Glutamatergic neuron (in vitro differentiated cells): ENCODE data around the gene ELAC2. TPM values are rescaled to one million over a fixed set of nuclear protein-coding genes. Genes with fewer than 3 reads are reported as not detected.

Source experiments
- DNase-seq: peaks from one replicate; pipeline ENCODE4 v3.0.0; 2022
- H3K27ac Mint-ChIP-seq: one replicate; pipeline ENCODE4 v1.8.0; 2020; ENCODE audit warnings: mild to moderate bottlenecking, mixed read lengths, inconsistent platforms; ENCODE audit not compliant: unreplicated experiment
- H3K27me3 Mint-ChIP-seq: one replicate; pipeline ENCODE4 v1.8.0; 2020; ENCODE audit warnings: mild to moderate bottlenecking, moderate library complexity, mixed read lengths, inconsistent platforms; ENCODE audit not compliant: unreplicated experiment
- H3K36me3 Mint-ChIP-seq: one replicate; pipeline ENCODE4 v1.8.0; 2020; ENCODE audit warnings: mild to moderate bottlenecking, mixed read lengths, inconsistent platforms; ENCODE audit not compliant: unreplicated experiment
- H3K4me1 Mint-ChIP-seq: one replicate; pipeline ENCODE4 v1.8.0; 2020; ENCODE audit warnings: mild to moderate bottlenecking, low read depth, mixed read lengths, inconsistent platforms; ENCODE audit not compliant: unreplicated experiment
- H3K4me3 Mint-ChIP-seq: one replicate; pipeline ENCODE4 v1.8.0; 2020; ENCODE audit warnings: mild to moderate bottlenecking, mixed read lengths, inconsistent platforms; ENCODE audit not compliant: unreplicated experiment
- H3K9me3 Mint-ChIP-seq: one replicate; pipeline ENCODE4 v1.8.0; 2020; ENCODE audit warnings: mild to moderate bottlenecking, moderate library complexity, mixed read lengths, inconsistent platforms; ENCODE audit not compliant: unreplicated experiment
- total RNA-seq: library from RNA; stranded (reverse); fragmentation: NEBNext Ultra II Directional; extraction: Animal tissue kit (Norgen Biotek cat#: 25700); gene quantifications from one replicate; pipeline ENCODE4 v1.2.1, GENCODE V29; 2021; ENCODE audit not compliant: unreplicated experiment
- TF ChIP-seq, protein P1 (sequence below): fragments of 200-600 bp; sonication (generic); IDR thresholded peaks from one replicate; pipeline ENCODE4 v1.5.0; 2021; ENCODE audit not compliant: partially characterized antibody, unreplicated experiment

The ELAC2 gene
- total RNA-seq, 1 donor from 2014 or later = 65.7 TPM

DNA sequence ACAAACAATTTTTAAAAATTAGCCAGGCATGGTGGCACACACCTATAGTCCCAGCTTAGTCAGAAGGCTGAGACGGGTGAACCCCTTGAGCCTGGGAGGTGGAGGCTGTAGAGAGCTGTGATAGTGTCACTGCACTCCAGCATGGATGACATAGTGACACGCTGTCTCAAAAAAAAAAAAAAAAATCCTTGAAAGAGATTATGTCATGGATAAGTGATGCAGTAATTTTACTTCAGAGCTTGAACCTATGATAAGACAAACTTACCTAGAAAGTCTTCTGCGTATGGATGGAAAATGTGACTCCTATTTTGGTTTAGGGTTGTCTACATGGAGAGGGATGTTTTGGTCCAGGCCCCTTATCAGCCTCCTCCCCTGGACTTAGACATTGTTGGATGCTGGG, 51.8 kb downstream of the ELAC2 start:
- DNase-seq = no peak
- Mint-ChIP-seq H3K36me3 (peaks cover 4% of the 10 kb centered on the region), H3K27me3 (peaks cover 2% of the 10 kb centered on the region), H3K4me1 (no peaks in the 10 kb centered on the region), H3K9me3 (no peaks in the 10 kb centered on the region), H3K4me3 (no peak overlapping the region), H3K27ac (no peak overlapping the region)
- TF ChIP-seq, protein P1, sequence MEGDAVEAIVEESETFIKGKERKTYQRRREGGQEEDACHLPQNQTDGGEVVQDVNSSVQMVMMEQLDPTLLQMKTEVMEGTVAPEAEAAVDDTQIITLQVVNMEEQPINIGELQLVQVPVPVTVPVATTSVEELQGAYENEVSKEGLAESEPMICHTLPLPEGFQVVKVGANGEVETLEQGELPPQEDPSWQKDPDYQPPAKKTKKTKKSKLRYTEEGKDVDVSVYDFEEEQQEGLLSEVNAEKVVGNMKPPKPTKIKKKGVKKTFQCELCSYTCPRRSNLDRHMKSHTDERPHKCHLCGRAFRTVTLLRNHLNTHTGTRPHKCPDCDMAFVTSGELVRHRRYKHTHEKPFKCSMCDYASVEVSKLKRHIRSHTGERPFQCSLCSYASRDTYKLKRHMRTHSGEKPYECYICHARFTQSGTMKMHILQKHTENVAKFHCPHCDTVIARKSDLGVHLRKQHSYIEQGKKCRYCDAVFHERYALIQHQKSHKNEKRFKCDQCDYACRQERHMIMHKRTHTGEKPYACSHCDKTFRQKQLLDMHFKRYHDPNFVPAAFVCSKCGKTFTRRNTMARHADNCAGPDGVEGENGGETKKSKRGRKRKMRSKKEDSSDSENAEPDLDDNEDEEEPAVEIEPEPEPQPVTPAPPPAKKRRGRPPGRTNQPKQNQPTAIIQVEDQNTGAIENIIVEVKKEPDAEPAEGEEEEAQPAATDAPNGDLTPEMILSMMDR = no peak

DNA sequence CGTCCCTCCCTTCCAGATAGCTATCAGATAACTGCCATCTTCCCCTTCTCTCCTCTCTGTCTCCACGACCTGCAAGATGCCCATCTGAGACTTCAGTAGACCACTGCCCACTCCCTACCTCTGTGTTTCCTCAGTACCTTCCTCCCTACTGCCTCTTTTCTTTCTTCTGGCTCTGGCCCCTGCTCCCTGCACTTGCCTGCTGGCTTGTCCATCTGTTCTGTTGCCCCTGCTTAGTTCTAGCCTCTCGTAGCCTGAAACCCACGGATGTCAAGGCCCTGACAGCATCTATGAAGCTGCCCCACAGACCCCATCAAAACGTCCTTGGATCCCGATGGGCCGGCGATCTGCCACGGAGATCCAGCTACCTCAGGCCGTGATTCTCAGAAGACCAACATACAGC, 53.0 kb downstream of the ELAC2 start:
- peaks cover 2% of the 10 kb centered on the region for H3K27me3 Mint-ChIP-seq
- no peaks in the 10 kb centered on the region for H3K4me1 Mint-ChIP-seq
- TF ChIP-seq, protein P1 = no peak
- H3K27ac Mint-ChIP-seq = no peak overlapping the region
- no peaks in the 10 kb centered on the region for H3K9me3 Mint-ChIP-seq
- H3K36me3 Mint-ChIP-seq = peaks cover 4% of the 10 kb centered on the region
- H3K4me3 Mint-ChIP-seq = no peak overlapping the region
- DNase-seq = no peak

DNA sequence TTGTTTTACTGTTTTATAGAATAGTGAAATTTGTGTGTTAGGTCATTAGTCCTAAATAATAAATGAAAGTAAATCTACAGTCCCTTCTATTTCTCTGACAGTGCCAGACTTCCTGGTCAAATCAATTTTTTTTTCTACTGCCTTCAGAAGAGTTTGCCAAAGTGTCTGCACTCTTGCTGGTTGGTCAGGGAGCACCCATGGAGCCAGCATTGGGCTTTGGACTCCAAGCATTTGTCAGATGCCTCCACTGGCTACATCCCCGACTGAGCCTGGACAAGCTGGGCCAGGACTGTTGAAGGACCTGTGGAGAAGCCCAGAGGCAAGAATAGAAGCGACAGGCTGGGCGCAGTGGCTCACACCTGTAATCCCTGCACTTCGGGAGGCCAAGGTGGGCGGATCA, 53.7 kb downstream of the ELAC2 start:
- no peaks in the 10 kb centered on the region for H3K4me1 Mint-ChIP-seq
- DNase-seq = no peak
- H3K27ac Mint-ChIP-seq = no peak overlapping the region
- peaks cover 5% of the 10 kb centered on the region for H3K27me3 Mint-ChIP-seq
- no peak overlapping the region for H3K4me3 Mint-ChIP-seq
- TF ChIP-seq, protein P1 = no peak
- H3K36me3 Mint-ChIP-seq = peaks cover 4% of the 10 kb centered on the region
- H3K9me3 Mint-ChIP-seq = no peaks in the 10 kb centered on the region

DNA sequence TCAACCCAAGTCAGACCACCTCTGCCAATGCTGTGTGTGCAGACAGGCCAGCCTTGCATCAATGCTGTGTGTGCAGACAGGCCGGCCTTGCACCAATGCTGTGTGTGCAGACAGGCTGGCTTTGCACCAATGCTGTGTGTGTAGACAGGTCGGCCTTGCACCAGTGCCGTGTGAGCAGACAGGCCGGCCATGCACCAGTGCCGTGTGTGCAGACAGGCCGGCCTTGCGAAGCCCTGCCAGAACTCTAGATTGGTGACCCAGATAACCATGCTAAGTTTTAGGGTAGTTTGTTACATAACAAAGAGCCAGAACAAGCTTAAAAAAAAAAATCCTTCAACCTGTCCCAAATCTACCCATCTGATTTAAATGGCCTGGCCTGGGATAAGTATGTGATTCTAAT, 54.3 kb downstream of the ELAC2 start:
- TF ChIP-seq, protein P1 = no peak
- no peak for DNase-seq
- peaks cover 7% of the 10 kb centered on the region for H3K36me3 Mint-ChIP-seq
- H3K27me3 Mint-ChIP-seq = peaks cover 5% of the 10 kb centered on the region
- no peak overlapping the region for H3K27ac Mint-ChIP-seq
- no peaks in the 10 kb centered on the region for H3K4me1 Mint-ChIP-seq
- H3K9me3 Mint-ChIP-seq = no peaks in the 10 kb centered on the region
- no peak overlapping the region for H3K4me3 Mint-ChIP-seq

DNA sequence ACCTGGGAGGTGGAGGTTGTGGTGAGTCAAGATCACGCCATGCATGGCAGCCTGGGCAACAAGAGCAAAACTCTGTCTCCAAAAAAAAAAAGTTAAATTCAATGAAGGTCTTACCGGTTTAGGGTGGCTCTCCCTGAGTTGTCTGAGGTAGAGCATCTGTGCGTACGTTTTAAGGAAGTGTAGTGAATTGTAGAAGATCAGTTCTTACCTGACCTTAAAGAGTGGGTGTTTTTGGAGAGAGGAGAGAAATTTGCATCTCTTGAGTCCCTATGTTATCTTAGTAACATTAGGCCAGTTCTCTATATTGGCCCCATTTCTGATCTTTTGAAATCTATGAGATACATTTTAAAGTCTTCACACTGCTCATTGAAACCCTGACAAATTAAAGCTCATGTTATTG, 56.2 kb downstream of the ELAC2 start:
- TF ChIP-seq, protein P1 = no peak
- no peak overlapping the region for H3K4me3 Mint-ChIP-seq
- peaks cover 9% of the 10 kb centered on the region for H3K36me3 Mint-ChIP-seq
- DNase-seq = no peak
- H3K4me1 Mint-ChIP-seq = no peaks in the 10 kb centered on the region
- H3K27ac Mint-ChIP-seq = no peak overlapping the region
- peaks cover 5% of the 10 kb centered on the region for H3K27me3 Mint-ChIP-seq
- H3K9me3 Mint-ChIP-seq = no peaks in the 10 kb centered on the region
